ENCODE results near the gene TUBGCP5. TPM values are rescaled to one million over a fixed set of nuclear protein-coding genes. Genes with fewer than 3 reads are reported as not detected.

Gene TUBGCP5
- total and polyA plus RNA-seq, 2 donors (not counting 1 experiment from before 2014, with no cell fraction given), result 11.0 to 23.1 TPM

DNA sequence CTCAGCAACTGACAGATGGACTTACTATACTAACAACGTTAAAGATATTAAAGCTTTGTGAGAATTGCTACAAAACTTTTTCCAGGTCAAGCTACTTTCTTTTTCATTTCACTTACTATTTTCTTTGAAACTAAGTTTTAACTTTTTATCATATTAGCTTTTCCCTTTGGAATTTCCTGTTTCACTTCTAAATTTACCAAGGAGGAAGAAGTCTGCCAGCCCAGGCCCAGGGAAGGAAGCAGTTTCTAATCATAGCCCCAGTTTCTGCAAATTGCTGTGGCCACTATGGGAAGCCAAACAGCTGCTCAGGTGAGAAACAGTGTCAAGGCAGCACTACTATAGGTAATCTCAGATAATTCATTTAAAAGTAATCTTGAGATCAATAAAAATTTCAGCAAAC lies 77.6 kb downstream of the TUBGCP5 start:
- no CpG with 5 or more reads among the region's 1 CpG for WGBS (ENCODE audit: insufficient coverage)
- H3K27ac ChIP-seq (ENCODE audit: low read length in 2 of 2), result no peak overlapping the region
- ChIA-PET POLR2A (no interaction called here), CTCF (no interaction called here)
- no peak for ATAC-seq (ENCODE audit: low read depth)
- peaks cover 11 to 17% of the 10 kb centered on the region in 2 donors for H3K4me1 ChIP-seq (ENCODE audit: control insufficient read depth in 2 of 2, insufficient read depth in 2 of 2, low read length in 2 of 2)
- H3K27me3 ChIP-seq (replicated peaks in 1 of 4; ENCODE audit: control extremely low read depth in 1 of 4, control insufficient read depth in 3 of 4, insufficient read depth in 4 of 4, low read length in 3 of 4), result no peaks in the 10 kb centered on the region
- Mint-ChIP-seq H3K27me3 (peaks cover 10% of the 10 kb centered on the region), H3K4me3 (no peak overlapping the region), H3K27ac (no peak overlapping the region), H3K9me3 (ENCODE audit: insufficient read depth) (no peaks in the 10 kb centered on the region), H3K4me1 (peaks cover 21% of the 10 kb centered on the region)
- no peak overlapping the region for H3K4me3 ChIP-seq (ENCODE audit: control extremely low read depth in 1 of 5, extremely low read depth in 1 of 5, insufficient read depth in 1 of 5, low read depth in 2 of 5, low read length in 4 of 5)
- H3K9me3 ChIP-seq (ENCODE audit: control extremely low read depth in 1 of 3, control insufficient read depth in 2 of 3, insufficient read depth in 1 of 3, low read length in 2 of 3), result no peaks in the 10 kb centered on the region
- H3K4me2 ChIP-seq (replicated peaks; ENCODE audit: low read depth, low read length, poor library complexity, severe bottlenecking), result no peak overlapping the region
- intact Hi-C loops (cut with micrococcal nuclease), result no loop called here
- H4K20me1 ChIP-seq (ENCODE audit: control insufficient read depth, insufficient read depth, low read length, poor library complexity, severe bottlenecking), result no peaks in the 10 kb centered on the region
- H3K36me3 ChIP-seq (replicated peaks in 1 of 2; ENCODE audit: control extremely low read depth in 1 of 2, control insufficient read depth in 1 of 2, extremely low read depth in 1 of 2, insufficient read depth in 2 of 2, low read length in 1 of 2), result no peaks in the 10 kb centered on the region
- no peak for DNase-seq
- no peaks in the 10 kb centered on the region for H3K79me2 ChIP-seq (ENCODE audit: control insufficient read depth, insufficient read depth, low read length)
- H2AFZ ChIP-seq (ENCODE audit: insufficient read depth, low read depth, low read length, poor library complexity, severe bottlenecking), result no peak overlapping the region
- TF ChIP-seq, protein P1, sequence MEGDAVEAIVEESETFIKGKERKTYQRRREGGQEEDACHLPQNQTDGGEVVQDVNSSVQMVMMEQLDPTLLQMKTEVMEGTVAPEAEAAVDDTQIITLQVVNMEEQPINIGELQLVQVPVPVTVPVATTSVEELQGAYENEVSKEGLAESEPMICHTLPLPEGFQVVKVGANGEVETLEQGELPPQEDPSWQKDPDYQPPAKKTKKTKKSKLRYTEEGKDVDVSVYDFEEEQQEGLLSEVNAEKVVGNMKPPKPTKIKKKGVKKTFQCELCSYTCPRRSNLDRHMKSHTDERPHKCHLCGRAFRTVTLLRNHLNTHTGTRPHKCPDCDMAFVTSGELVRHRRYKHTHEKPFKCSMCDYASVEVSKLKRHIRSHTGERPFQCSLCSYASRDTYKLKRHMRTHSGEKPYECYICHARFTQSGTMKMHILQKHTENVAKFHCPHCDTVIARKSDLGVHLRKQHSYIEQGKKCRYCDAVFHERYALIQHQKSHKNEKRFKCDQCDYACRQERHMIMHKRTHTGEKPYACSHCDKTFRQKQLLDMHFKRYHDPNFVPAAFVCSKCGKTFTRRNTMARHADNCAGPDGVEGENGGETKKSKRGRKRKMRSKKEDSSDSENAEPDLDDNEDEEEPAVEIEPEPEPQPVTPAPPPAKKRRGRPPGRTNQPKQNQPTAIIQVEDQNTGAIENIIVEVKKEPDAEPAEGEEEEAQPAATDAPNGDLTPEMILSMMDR (IDR thresholded peaks at IDR 0.05), result no peak
- no peak for TF ChIP-seq EZH2 (IDR thresholded peaks at IDR 0.05; ENCODE audit: borderline replicate concordance, insufficient read depth, low read depth, low read length, poor library complexity, severe bottlenecking)
- H3K9ac ChIP-seq (ENCODE audit: low read length), result no peak overlapping the region

DNA sequence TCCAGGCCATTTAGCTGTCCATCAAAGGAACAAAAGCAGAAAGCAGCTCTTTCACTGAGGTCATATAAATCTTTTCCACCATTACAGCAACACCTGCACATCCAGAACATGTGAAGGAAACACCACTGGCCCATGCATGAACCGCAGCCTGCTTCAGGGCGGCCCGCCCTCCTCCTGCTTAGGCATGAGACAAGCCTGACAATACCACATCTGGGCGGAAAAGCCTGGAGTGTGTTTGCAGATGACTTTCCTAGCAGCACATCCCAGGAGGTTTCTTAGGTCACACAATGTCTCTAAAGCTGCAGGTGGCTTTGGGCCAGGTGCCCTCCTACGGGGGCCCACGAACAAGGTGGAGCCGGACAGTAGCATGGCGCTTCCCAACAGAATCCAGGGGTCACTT lies 78.8 kb downstream of the TUBGCP5 start:
- ChIA-PET CTCF (no interaction called here), POLR2A (no interaction called here)
- H3K27ac ChIP-seq (ENCODE audit: low read length in 2 of 2), result no peak overlapping the region
- Mint-ChIP-seq H3K4me1 (peaks cover 21% of the 10 kb centered on the region), H3K4me3 (no peak overlapping the region), H3K27me3 (peaks cover 10% of the 10 kb centered on the region), H3K9me3 (ENCODE audit: insufficient read depth) (no peaks in the 10 kb centered on the region), H3K27ac (no peak overlapping the region)
- ATAC-seq (ENCODE audit: low read depth) (no peak), DNase-seq (no peak)
- H3K9me3 ChIP-seq (ENCODE audit: control extremely low read depth in 1 of 3, control insufficient read depth in 2 of 3, insufficient read depth in 1 of 3, low read length in 2 of 3), result no peaks in the 10 kb centered on the region
- peaks cover 11 to 17% of the 10 kb centered on the region in 2 donors for H3K4me1 ChIP-seq (ENCODE audit: control insufficient read depth in 2 of 2, insufficient read depth in 2 of 2, low read length in 2 of 2)
- TF ChIP-seq EZH2 (IDR thresholded peaks at IDR 0.05; ENCODE audit: borderline replicate concordance, insufficient read depth, low read depth, low read length, poor library complexity, severe bottlenecking), result no peak
- TF ChIP-seq, protein P1 (IDR thresholded peaks at IDR 0.05), result no peak
- 100% methylated on average over 3 of the region's 8 CpGs for WGBS (ENCODE audit: insufficient coverage)
- no peaks in the 10 kb centered on the region for H3K36me3 ChIP-seq (replicated peaks in 1 of 2; ENCODE audit: control extremely low read depth in 1 of 2, control insufficient read depth in 1 of 2, extremely low read depth in 1 of 2, insufficient read depth in 2 of 2, low read length in 1 of 2)
- H3K4me2 ChIP-seq (replicated peaks; ENCODE audit: low read depth, low read length, poor library complexity, severe bottlenecking), result no peak overlapping the region
- H3K9ac ChIP-seq (ENCODE audit: low read length), result no peak overlapping the region
- intact Hi-C loops (cut with micrococcal nuclease), result no loop called here
- no peaks in the 10 kb centered on the region for H4K20me1 ChIP-seq (ENCODE audit: control insufficient read depth, insufficient read depth, low read length, poor library complexity, severe bottlenecking)
- no peak overlapping the region for H2AFZ ChIP-seq (ENCODE audit: insufficient read depth, low read depth, low read length, poor library complexity, severe bottlenecking)
- H3K27me3 ChIP-seq (replicated peaks in 1 of 4; ENCODE audit: control extremely low read depth in 1 of 4, control insufficient read depth in 3 of 4, insufficient read depth in 4 of 4, low read length in 3 of 4), result no peaks in the 10 kb centered on the region
- H3K79me2 ChIP-seq (ENCODE audit: control insufficient read depth, insufficient read depth, low read length), result no peaks in the 10 kb centered on the region
- H3K4me3 ChIP-seq (ENCODE audit: control extremely low read depth in 1 of 5, extremely low read depth in 1 of 5, insufficient read depth in 1 of 5, low read depth in 2 of 5, low read length in 4 of 5), result no peak overlapping the region

Measured in B cell (primary cell).